ENCODE data around the gene HNRNPK.

The HNRNPK gene

DNA sequence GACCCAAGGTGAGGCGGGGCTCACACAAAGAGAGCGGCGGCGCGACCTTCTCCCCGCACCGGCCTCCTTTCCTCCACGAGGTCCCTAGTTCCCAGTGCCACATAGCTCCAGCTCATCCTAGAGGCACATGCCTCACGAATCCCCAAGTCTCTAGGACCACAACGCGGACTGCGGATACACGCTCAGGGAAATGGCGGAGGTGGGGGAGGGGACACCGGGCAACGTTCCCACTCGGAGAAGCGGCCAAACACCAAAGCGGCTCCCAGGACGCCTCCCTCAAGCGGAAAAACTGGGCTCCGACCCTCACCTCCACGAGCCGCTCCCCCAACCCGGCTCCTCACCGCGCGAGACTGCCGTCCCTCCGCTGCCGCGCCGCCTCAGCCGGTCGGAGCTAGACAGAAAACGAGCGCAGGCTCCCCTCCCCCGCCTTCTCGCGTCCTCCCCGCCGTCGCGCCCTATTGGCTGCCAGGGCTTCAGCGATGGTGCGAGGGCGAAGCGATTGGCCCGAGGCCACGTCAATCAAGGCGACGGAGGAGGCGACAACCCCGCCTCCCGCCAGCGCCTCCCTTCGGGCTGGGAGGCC, at the start of gene HNRNPK:
HNRNPK (minus strand) TSS at position 404 of the 583 bp plus-strand sequence. CDS start 1,963 bp downstream, outside the sequence.
- TF ChIP-seq CTCF (IDR thresholded peaks at IDR 0.05) = no peak

DNA sequence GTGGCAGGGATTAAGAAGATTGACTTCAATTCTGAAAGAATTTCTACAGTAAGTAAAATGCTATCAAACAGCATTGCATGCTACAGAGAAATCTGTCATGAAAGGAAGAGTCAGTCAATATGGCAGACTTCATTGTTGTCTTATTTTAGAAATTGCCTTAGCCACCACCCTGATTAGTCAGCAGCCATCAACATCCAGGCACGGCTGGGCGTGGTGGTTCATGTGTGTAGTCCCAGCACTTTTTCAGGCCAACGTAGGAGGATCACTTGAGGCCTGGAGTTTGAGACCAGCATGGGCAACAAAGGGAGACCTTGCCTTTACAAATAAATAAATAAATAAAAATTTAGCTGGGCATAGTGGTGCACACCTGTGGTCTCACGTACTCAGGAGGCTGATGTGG, 47.2 kb upstream of the HNRNPK start:
- TF ChIP-seq CTCF (IDR thresholded peaks at IDR 0.05) = no peak

DNA sequence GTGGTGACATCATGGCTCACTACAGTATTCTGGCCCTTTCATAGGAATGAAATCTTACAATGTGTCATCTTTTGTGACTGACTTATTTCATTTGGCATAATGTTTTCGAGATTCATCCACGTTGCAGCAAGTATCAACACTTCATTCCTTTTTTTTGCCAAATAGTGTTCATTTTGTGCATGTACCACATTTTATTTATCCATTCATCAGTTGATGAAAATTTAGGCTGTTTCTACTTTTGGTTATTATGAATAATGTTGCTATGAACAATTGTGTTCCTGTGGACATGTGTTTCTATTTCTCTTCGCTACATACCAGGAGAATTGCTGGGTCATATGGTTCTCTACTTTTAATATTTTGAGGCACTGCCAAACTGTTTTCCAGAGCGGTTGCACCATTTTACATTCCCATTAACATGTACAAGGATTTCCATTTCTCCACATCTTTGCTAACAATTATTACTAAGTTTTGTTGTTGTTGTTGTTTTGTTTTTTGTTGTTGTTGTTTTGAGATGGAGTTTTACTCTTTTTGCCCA, 44.1 kb upstream of the HNRNPK start:
- no peak for TF ChIP-seq CTCF (IDR thresholded peaks at IDR 0.05)

DNA sequence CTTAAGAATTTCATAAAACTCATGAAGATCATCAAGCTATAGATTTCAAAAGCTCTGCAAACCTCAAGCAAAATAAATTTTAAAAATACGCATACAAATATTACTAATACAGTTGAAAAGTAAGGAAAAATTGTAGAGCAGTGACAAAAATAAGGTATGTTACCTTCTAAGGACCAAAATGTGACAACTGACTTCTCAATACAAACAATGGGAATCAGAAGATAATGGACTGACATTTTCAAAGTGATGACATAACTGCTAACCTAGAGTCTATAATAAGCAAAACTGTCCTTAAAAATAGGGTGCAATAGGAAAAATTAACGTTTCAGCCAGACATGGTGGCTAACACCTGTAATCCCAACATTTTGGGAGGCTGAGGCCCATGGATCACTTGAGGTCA, 27.6 kb upstream of the HNRNPK start:
- no peak for TF ChIP-seq CTCF (IDR thresholded peaks at IDR 0.05)

DNA sequence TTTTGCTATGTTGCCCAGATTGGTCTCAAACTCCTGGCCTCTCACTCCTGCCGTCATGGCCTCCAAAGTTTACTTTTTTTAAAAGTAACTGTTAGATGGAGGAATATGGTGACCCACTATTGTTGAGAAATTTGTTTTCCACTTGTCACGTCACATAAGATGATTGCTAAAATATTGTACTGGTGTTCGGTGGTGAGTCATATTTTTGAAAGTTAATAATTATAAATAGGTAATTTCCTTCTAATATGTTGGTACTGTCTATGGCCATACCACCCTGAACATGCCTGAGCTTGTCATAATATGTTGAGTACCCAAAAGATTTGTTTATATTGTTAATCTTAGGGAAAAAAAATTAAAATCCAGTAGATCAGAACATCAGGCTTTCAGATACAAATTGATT, 23.2 kb upstream of the HNRNPK start:
- TF ChIP-seq CTCF (IDR thresholded peaks at IDR 0.05) = no peak

DNA sequence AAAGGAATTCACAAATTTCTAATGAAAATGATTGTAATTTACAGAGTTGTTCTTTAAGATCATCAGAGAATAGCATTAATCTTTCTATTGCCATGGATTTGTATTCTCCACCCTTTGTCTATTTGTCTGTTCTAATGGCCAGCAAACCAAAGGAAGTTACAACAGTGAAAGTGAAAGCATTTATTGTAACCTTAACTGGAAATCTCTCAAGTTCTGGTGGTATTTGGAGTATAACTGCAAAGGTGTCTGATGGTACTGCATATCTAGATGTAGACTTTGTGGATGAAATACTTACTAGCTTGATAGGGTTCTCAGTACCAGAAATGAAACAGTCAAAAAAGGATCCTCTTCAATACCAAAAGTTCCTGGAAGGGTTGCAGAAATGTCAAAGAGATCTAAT, 22.3 kb upstream of the HNRNPK start:
- TF ChIP-seq CTCF (IDR thresholded peaks at IDR 0.05) = no peak

- TF ChIP-seq CTCF (IDR thresholded peaks at IDR 0.05) = no peak
Observed at GRCh38 chr9:84001621-84002020, 21.6 kb upstream of the HNRNPK start.

DNA sequence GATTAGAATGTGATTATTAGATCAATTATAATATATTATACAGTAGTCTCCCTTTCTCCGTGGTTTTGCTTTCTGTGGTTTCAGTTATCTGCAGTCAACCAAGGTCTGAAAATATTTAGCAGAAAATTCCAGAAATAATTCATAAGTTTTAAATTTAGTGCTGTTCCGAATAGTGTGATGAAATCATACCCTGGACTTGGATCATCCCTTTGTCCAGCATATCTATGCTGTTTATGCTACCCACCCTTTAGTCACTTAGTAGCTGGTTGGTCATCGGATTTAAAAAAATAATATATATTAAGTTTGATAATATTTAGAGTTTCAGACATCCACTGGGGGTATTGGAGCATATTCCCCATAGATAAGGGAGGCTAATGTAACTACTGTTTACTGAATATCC, 20.2 kb upstream of the HNRNPK start:
- no peak for TF ChIP-seq CTCF (IDR thresholded peaks at IDR 0.05)
